GM06990 (cell line): ENCODE results near the gene TMC2.

Experiments used
- DNase-seq: peaks from one replicate; pipeline ENCODE4 v3.0.0-alpha.2; 2011; ENCODE audit not compliant: insufficient read length; ENCODE audit errors: extremely low read depth
- H3K27me3 ChIP-seq: replicated peaks from 2 replicates; pipeline ENCODE4 v1.6.0; 2011; ENCODE audit warnings: low read length; ENCODE audit not compliant: control insufficient read depth, insufficient read depth
- H3K36me3 ChIP-seq: 2 replicates; pipeline ENCODE4 v1.5.1; 2011; ENCODE audit warnings: low read length; ENCODE audit not compliant: control insufficient read depth, insufficient read depth
- H3K4me3 ChIP-seq: replicated peaks from 2 replicates; pipeline ENCODE4 v1.5.1; 2011; ENCODE audit warnings: low read depth, mild to moderate bottlenecking, control low read depth, low read length
- TF ChIP-seq, protein P1 (sequence below): IDR thresholded peaks from 2 replicates; pipeline ENCODE4 v1.5.1; 2011; ENCODE audit warnings: low read length, control low read depth, mild to moderate bottlenecking, inconsistent platforms; ENCODE audit not compliant: insufficient read depth, poor library complexity, severe bottlenecking

The TMC2 gene

DNA sequence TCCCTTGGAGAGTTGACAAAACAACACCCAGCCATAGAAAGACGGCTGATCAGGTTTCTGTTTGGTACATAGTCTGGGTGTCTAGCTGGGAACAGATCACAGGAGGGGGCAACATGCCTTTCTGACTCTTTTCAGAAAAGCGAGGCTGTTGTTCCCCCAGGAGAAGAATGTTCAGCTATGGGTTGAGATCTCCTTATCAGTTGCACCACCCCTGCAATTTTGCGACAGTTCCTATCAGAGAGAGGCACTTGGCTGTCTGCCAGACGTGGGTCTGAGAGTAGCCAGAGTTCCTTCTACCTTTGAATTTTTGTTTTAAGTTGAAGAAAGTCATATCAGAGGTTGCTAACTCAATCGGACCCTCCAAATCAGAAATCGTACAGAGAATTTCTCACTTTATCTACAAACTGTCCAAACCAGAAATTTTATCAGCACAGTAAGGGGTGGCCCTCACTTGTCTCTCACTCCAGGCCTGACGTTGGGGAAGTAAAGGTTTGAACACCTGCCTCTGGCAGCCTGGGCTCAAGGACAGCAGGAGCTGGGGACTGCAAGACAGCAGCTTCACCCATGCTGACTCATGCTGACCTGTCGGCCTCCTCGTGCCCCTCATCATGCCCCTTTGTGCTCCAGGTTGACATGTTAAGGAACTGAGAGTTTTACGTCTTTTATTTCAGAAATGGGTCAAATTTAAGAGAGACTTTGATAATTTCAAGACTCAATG is 42.3 kb downstream of the TMC2 start:
- TF ChIP-seq, protein P1, sequence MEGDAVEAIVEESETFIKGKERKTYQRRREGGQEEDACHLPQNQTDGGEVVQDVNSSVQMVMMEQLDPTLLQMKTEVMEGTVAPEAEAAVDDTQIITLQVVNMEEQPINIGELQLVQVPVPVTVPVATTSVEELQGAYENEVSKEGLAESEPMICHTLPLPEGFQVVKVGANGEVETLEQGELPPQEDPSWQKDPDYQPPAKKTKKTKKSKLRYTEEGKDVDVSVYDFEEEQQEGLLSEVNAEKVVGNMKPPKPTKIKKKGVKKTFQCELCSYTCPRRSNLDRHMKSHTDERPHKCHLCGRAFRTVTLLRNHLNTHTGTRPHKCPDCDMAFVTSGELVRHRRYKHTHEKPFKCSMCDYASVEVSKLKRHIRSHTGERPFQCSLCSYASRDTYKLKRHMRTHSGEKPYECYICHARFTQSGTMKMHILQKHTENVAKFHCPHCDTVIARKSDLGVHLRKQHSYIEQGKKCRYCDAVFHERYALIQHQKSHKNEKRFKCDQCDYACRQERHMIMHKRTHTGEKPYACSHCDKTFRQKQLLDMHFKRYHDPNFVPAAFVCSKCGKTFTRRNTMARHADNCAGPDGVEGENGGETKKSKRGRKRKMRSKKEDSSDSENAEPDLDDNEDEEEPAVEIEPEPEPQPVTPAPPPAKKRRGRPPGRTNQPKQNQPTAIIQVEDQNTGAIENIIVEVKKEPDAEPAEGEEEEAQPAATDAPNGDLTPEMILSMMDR = no peak
- Histone ChIP-seq H3K27me3 (no peaks in the 10 kb centered on the region), H3K4me3 (no peak overlapping the region), H3K36me3 (no peaks in the 10 kb centered on the region)
- no peak for DNase-seq

DNA sequence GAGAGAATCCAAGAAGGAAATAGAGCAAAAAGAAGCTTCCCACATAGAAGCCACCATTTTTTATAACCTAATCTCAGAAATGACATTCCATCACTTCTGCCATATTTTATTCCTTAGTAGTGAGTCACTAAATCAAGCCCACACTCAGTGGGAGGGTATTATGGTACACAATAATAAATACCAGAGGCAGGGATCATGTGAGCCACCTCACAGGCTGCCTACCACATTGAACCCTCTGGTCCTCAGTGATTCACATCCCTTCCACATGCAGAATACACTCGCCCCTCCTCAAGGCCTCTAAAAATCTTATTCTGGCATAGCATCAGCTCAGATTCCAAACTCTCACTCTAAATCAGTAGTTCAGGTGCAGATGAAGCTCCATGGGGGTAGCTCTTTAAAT is 49.4 kb downstream of the TMC2 start:
- TF ChIP-seq, protein P1 = no peak
- Histone ChIP-seq H3K4me3 (no peak overlapping the region), H3K36me3 (no peaks in the 10 kb centered on the region), H3K27me3 (no peaks in the 10 kb centered on the region)
- no peak for DNase-seq

DNA sequence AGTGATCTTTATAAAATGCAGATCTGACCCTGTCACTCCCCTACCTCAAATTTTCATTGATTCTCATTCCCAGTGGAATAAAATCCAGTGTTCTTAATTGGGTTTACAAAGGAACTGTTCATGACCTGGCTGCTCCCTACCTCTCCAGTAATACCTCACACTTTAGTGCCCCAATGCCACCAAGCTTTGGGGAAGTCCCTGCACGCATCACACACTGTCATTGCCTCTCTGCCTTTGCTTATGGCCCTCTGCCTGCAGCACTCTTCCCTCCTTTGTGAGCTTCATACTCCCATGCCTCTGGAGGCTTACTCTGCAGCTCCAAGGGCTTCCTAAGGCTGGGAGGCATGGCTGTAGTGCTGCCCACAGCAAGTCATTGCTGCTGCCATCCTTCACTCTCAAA is 57.4 kb downstream of the TMC2 start:
- TF ChIP-seq, protein P1 = no peak
- Histone ChIP-seq H3K36me3 (no peaks in the 10 kb centered on the region), H3K4me3 (no peak overlapping the region), H3K27me3 (no peaks in the 10 kb centered on the region)
- no peak for DNase-seq

DNA sequence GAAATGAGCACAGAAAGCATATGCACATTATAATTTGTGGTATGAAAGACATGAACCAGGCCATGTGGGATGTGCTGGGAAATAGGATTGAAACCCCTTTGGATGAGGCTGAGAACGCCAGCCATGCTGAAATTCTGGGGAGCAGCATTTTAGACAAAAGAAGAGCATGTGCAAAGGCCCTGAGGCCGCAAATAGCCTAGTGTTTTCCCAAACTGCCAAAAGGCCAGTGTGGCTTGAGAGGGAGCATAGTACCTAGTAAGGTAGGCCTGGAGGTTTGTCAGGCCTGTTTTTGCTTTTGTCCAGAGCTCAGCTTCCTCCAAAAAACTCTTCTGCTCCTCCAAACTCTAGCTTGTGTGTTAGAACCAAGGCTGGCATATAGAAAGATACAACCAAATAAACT is 58.7 kb downstream of the TMC2 start:
- DNase-seq = no peak
- no peaks in the 10 kb centered on the region for H3K36me3 ChIP-seq
- TF ChIP-seq, protein P1 = no peak

DNA sequence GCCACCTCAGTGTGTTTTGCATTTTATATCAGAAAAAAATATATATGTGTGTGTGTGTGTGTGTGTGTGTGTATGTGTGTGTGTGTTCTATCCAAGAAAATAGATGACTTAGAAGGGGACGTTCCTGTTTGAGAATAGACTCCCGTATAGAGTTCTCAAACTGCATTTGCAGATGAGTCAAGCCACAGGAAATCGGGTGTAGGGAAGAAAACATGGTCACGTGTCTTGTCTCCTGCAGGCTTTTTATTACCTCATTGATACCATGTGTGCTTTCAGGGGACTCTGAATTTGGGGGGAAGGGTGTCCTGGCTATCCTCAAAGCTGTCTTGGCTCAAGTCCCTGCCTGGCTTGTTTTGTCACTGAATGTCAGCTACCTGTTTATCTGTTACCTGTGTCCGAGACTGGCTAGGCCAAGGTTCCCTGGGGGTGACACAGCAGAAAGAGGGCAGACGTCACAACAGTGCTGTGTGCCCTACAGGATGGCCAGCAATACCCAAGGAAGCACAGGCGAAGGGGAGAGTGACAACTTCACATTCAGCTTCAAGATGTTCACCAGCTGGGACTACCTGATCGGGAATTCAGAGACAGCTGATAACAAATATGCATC is 60.4 kb downstream of the TMC2 start:
- no peaks in the 10 kb centered on the region for H3K27me3 ChIP-seq
- no peak overlapping the region for H3K4me3 ChIP-seq
- H3K36me3 ChIP-seq = no peaks in the 10 kb centered on the region
- DNase-seq = no peak
- TF ChIP-seq, protein P1 = no peak

More for the DNA sequence above, 58.7 kb downstream of the TMC2 start:
- no peak overlapping the region for H3K4me3 ChIP-seq
- H3K27me3 ChIP-seq = no peaks in the 10 kb centered on the region
